OCI-LY7 (cell line): Measurements from ENCODE around the gene LCN6.
"Not testable (repeated sequence)": the region's sequence is repeated elsewhere in the genome, so short reads cannot be mapped to it uniquely, and the experiment has no call there.

ENCODE experiments used
- EZH2phosphoT487 ChIP-seq: fragments of 200-600 bp; sonication (generic); IDR thresholded peaks from 2 replicates; pipeline ENCODE4 v1.6.1; 2018; ENCODE audit warnings: low read depth, borderline replicate concordance, mild to moderate bottlenecking, mixed run types, antibody characterized with exemption, low read length, moderate library complexity, mixed read lengths
- TF ChIP-seq, protein P1 (sequence below): fragments of 200-600 bp; sonication (generic); conservative IDR thresholded peaks from 2 replicates; pipeline ENCODE4 v1.5.1; 2014; ENCODE audit warnings: mild to moderate bottlenecking, antibody characterized with exemption, low read length, moderate library complexity, mixed read lengths

DNA sequence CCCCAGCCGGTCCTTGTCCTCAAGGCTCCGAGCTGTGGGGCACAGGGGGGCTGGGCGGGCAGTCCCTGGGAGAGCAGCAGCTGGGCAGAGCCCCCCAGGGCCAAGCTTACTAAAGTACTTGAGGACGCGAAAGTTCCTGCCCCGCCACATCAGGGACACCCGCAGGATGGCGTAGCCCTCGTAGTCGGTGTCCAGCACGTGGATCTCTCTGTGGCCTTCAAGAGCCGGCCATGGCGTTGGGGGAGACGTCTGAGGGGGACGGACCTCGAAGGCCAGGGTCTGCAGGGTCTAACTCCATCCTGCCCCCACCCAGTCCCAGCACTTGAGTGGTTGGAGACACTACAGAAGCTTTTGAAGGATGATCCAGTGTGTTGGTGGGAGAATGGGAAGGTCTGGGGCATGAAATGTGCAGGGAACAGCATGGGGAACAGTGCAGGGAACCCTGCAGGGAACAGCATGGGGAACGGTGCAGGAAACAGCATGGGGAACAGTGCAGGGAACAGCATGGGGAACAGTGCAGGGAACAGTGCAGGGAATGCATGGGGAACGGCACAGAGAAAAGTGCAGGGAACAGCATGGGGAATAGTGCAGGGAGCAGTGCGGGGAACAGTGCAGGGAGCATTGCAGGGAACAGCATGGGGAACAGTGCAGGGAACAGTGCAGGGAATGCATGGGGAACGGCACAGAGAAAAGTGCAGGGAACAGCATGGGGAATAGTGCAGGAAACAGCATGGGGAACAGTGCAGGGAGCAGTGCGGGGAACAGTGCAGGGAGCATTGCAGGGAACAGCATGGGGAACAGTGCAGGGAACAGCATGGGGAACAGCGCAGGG lies 7.2 kb upstream of the LCN6 start:
- TF ChIP-seq, protein P1, sequence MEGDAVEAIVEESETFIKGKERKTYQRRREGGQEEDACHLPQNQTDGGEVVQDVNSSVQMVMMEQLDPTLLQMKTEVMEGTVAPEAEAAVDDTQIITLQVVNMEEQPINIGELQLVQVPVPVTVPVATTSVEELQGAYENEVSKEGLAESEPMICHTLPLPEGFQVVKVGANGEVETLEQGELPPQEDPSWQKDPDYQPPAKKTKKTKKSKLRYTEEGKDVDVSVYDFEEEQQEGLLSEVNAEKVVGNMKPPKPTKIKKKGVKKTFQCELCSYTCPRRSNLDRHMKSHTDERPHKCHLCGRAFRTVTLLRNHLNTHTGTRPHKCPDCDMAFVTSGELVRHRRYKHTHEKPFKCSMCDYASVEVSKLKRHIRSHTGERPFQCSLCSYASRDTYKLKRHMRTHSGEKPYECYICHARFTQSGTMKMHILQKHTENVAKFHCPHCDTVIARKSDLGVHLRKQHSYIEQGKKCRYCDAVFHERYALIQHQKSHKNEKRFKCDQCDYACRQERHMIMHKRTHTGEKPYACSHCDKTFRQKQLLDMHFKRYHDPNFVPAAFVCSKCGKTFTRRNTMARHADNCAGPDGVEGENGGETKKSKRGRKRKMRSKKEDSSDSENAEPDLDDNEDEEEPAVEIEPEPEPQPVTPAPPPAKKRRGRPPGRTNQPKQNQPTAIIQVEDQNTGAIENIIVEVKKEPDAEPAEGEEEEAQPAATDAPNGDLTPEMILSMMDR, result not testable (repeated sequence)
- not testable (repeated sequence) for TF ChIP-seq EZH2phosphoT487
